HG02970 (cell line): Measurements from ENCODE around the gene RIBC1.
"Not testable (repeated sequence)": the region's sequence is repeated elsewhere in the genome, so short reads cannot be mapped to it uniquely, and the experiment has no call there.

Source experiments
- ATAC-seq: cut with Tn5 transposase; IDR thresholded peaks from one replicate; pipeline ENCODE4 v1.9.1; 2021; ENCODE audit warnings: mild to moderate bottlenecking, moderate library complexity, moderate number of reproducible peaks; ENCODE audit not compliant: unreplicated experiment, low FRiP score

RIBC1 gene

DNA sequence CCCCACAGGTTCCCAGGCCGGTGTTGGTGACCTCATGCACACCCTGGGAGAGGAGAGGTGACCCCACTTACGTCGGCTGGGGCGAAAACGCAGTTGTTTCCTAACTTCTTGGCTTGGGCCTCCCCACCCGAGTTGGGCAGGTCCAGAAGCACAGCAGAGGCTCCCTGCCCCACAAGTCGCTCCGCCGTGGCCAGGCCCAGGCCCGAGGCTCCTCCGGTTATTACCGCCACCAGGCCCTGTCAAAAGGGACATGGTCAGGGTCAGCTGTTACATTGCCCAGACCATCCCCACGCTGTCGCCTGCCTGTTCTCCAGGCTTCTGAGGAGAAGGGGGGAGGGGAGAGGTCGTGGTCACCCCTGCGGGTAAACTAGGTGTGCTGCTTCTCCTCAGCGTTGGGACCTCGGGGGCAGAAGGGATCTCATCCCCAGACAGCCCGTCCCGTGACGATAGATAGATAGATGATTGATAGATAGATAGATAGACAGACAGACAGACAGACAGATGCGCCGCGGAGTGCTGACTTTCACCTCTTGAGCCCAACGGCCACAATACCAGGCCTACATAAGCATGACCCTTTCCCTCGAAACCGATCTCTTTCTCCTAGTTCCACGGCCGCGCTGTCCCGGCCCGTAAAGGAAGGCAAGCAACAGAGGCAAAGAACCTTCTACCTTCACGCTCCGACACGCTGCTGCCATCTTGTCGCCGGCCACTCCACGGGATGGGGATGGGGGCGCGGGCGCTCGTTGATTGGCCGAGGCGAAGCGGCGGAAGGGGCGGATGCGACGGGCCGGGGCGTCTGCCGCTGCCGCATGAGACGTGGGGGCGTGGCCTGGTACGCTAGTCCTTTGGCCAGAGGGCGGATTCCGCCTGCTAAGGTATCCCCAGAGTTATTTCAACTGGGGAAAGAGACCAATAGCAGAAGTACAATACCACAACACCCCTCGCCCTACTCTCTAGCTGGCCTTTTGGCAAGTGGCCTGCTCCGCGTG, 11.3 kb downstream of the RIBC1 start, which contains the start of gene HSD17B10:
TSS of gene HSD17B10 (minus strand) at position 720 of the 989 bp plus-strand sequence. CDS start at position 695, 25 bp downstream.
- peak; percentile 77 for ATAC-seq

GRCh38 chrX:53435997-53436396, 13.3 kb downstream of the RIBC1 start:
- peak; percentile 45 for ATAC-seq

DNA sequence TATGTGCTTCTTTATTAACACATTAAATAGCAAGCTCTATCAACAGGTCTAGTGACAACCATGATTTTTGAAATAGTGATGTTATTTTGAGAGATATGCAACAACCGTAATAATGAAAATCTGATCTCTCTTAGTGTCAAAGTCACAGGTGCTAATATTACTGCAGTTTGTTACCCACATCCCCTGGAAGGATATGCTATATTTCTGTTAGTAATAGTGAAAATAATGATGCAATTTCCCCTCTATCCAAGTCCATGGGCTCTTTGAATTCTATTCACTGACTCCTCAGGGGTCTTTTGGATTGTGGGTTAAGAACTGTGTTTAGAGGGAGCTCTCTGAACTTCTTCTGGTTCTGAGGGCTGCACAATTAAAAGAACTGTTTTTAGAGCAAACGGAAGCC, 14.5 kb downstream of the RIBC1 start:
- ATAC-seq, result no peak

GRCh38 chrX:53438174-53438831, 15.6 kb downstream of the RIBC1 start:
- ATAC-seq, result no peak

GRCh38 chrX:53438832-53439230, 16.2 kb downstream of the RIBC1 start:
- ATAC-seq, result no peak

DNA sequence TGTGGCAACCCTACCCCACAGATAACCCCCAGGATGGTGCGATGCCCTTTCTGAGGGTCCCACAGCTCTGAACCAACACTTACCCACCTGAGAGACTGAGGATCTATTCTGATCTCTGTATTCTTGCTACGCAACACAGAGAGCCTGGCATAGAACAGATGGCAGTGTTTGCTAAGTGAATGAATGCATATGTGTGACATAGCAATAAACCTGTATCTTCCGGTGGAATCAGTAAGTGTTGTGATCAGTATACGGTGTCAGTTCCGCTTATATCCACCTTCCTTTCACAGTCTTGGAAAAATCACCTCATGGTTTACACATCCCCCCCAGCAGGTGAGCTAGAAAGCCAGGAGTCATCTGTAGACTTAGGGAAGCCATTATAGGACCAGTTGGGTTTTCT, 17.4 kb downstream of the RIBC1 start:
- no peak for ATAC-seq

- ATAC-seq, result no peak
Measured at GRCh38 chrX:53440621-53441517, 18.2 kb downstream of the RIBC1 start.

GRCh38 chrX:53441531-53442321, 19.1 kb downstream of the RIBC1 start:
- ATAC-seq, result no peak

DNA sequence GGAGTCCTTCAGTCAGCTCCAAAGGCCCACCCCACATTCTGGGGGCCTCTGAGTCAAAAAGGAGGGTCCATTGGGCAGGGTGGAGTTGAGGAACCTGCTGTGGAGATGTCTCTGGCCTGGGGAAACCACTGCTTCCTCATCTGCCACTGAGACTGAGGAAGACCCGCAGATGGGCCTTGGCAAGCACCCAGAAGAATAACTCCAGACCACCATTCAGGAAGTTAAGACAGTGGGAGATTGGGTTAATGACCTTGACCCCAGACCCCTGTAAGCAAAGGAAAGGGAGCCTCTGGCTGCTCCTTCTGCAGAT, 19.6 kb downstream of the RIBC1 start:
- ATAC-seq, result no peak

DNA sequence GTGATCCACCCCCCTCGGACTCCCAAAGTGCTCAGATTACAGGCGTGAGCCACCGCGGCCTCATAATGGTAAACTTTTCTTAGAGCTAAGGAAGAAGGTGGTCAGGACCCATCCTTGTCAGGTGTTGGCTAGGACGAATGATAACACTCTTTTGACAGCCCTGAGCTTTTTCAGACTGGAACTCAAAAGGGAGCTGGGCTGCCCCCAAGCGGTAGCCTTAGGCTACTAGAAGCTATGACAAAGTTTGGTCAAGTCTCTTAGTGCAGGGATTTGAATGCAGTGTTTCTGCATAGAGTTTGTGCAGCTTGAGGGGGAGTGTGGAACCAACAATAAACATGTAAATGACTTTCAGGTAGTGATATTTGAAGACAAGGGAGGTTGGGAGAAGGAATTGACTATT, 23.3 kb downstream of the RIBC1 start:
- ATAC-seq, result no peak

- no peak for ATAC-seq
Measured at GRCh38 chrX:53447441-53447840, 24.8 kb downstream of the RIBC1 start.

DNA sequence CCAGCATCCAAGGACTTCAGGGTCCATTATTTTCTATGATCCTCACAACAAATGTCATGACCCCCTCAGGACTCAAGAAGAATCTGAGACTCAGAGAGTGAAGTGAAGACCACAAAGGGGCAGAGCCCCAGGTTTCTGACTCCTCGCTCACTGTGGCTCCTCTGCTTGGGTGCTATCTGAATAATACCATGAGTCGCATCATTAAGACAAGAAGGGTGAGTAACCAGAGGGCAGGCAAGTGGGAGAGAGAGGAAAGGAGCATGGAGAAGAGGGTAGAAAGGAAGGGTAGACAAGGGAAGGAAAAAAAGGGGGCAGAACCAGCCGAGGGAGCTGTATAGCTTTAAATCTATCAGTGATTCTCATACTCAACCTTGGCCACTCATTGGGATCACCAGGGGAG, 27.0 kb downstream of the RIBC1 start:
- no peak for ATAC-seq

DNA sequence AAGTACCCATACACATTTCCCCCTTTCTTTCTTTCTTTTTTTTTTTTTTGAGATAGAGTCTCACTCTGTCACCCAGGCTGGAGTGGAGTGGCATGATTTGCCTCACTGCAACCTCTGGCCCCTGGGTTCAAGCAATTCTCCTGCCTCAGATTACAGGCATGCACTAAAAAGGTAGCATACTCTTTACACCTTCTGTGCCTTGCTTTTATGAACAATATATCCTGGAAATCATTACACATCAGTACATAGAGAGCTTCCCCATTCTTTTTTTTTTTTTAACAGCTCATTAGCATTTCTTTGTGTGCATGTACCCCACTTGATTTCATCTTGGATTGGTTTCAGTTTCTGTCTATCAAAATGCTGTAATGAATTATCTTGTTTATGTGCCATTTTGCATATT, 30.1 kb downstream of the RIBC1 start:
- no peak for ATAC-seq

DNA sequence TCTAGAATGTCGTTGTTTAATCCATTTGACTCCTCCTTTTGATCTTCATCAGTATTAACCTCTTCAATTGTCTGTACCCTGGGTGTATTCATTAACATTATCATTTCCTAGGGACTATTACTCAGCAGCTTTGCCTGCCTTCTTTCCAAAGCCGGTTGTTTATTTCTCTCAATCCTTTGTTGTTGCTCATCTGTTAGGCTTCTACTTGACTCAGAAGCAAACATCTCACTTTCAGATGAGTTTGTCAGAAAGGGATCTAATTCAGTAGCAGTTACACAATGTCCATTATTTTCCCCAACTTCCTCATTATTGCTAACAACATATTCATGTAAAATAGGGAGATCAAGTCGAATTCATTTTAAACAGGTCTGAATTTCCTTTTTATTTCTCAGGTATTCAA, 33.6 kb downstream of the RIBC1 start:
- no peak for ATAC-seq

- ATAC-seq, result no peak
Measured at GRCh38 chrX:53458082-53458481, 35.4 kb downstream of the RIBC1 start.

DNA sequence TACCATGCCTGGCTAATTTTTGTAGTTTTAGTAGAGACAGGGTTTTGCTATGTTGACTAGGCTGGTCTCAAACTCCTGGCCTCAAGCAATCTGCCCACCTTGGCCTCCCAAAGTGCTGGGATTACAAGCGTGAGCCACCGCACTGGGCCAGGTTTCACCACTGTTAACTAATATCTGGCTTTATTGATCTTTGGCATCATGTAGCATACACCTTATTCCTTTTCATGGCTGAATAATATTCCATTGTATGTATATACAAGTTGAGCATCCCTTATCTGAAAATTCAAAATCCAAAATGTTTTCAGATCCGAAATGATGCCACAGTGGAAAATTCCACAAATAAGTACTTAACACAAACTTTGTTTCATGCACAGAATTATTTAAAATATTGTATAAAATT, 46.0 kb downstream of the RIBC1 start:
- not testable (repeated sequence) for ATAC-seq

- no peak for ATAC-seq
Measured at GRCh38 chrX:53471346-53471745, 48.7 kb downstream of the RIBC1 start.

DNA sequence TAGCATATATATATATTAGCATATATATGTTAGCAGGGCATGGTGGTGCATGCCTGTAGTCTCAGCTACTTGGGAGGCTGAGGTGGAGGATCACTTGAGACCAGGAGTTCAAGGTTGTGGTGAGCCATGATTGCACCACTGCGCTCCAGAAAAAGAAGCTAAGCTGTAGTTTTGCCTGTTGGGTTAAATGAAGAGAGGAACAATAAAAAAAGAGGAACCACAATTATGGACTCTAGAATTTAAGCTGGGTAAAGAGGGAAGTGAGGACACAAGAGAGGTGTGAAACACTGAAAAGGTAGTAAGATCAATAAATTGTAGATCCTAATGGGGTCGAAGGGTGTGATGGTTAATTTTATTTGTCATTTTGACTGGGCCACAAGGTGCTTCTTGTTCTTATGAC, 52.0 kb downstream of the RIBC1 start:
- ATAC-seq, result no peak

- no peak for ATAC-seq
Measured at GRCh38 chrX:53476371-53476770, 53.7 kb downstream of the RIBC1 start.

- no peak for ATAC-seq
Measured at GRCh38 chrX:53479301-53479700, 56.6 kb downstream of the RIBC1 start.
